Lower leg skin (tissue), 3 donors: ENCODE data around the gene GOLGB1.

Experiments used
- POLR2A ChIP-seq, 2 donors: fragments of 450-650 bp; IDR thresholded peaks; one replicate each; pipeline ENCODE4 v1.6.1; 2016 to 2017; ENCODE audit warnings: antibody characterized with exemption in 2 of 2, mild to moderate bottlenecking in 1 of 2, moderate library complexity in 1 of 2
- TF ChIP-seq, protein P1 (sequence below), 3 donors: fragments of 450-650 bp; IDR thresholded peaks; one replicate each; pipeline ENCODE4 v1.5.1; 2016; ENCODE audit warnings: antibody characterized with exemption in 3 of 3, mild to moderate bottlenecking in 3 of 3, moderate library complexity in 2 of 3

DNA sequence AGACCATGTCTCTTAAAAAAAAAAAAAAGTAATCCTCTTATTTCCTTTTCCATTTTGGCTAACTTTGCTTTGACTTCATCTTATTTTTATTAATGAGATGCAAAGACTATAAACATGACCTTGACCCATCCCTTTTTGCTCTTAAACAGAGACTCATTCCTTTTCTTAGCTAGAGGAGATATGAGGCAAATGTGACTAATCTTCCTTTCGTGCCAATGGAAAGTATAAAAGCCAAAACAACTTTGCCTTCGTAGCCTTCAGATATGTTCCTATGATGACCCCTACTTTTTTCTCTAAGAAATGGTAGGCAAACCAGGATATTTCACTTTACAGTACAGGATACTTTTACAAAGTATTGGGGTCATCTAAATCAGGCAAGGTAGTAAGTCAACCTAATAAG is 36.9 kb upstream of the GOLGB1 start:
- TF ChIP-seq, protein P1, sequence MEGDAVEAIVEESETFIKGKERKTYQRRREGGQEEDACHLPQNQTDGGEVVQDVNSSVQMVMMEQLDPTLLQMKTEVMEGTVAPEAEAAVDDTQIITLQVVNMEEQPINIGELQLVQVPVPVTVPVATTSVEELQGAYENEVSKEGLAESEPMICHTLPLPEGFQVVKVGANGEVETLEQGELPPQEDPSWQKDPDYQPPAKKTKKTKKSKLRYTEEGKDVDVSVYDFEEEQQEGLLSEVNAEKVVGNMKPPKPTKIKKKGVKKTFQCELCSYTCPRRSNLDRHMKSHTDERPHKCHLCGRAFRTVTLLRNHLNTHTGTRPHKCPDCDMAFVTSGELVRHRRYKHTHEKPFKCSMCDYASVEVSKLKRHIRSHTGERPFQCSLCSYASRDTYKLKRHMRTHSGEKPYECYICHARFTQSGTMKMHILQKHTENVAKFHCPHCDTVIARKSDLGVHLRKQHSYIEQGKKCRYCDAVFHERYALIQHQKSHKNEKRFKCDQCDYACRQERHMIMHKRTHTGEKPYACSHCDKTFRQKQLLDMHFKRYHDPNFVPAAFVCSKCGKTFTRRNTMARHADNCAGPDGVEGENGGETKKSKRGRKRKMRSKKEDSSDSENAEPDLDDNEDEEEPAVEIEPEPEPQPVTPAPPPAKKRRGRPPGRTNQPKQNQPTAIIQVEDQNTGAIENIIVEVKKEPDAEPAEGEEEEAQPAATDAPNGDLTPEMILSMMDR (IDR thresholded peaks at IDR 0.05): no peak
- no peak for TF ChIP-seq POLR2A (IDR thresholded peaks at IDR 0.05)
